K562 (cell line): ENCODE data around the gene UMAD1. TPM values are rescaled to one million over a fixed set of nuclear protein-coding genes. Genes with fewer than 3 reads are reported as not detected.

Experiments
- ATAC-seq: fragments of 200-7000 bp; cut with Tn5 transposase; 3 replicates; pipeline ENCODE4 v1.9.1; 2020; ENCODE audit warnings: moderate library complexity
- BruUV-seq: library from RNA; stranded (reverse); fragments of 400-500 nt; replicated peaks from 2 replicates; lab custom pipeline; 2021; lab: Mats Ljungman, UMichigan
- CTCF ChIA-PET: fragments of 300-600 bp; formaldehyde crosslinking; extraction: SDS; loops from one replicate; lab custom pipeline; 2021; ENCODE audit warnings: low intra/inter-chr PET ratio; lab: Yijun Ruan, JAX
- POLR2A ChIA-PET: fragments of 300-600, 350-650 bp; sonication (Branson Sonifier 250); formaldehyde crosslinking; extraction: SDS; loops from one replicate; lab custom pipeline; 2021; ENCODE audit warnings: antibody characterized with exemption, inconsistent platforms; lab: Yijun Ruan, JAX
- DNase-seq, 4 experiments: peaks; one replicate each; pipeline versions ENCODE4 v3.0.0 to v3.0.0-alpha.2; 2011 to 2018; ENCODE audit warnings: low spot score in 3 of 4, mixed read lengths in 3 of 4; ENCODE audit errors: extremely low read depth in 1 of 4
- FAIRE-seq: peaks from 2 replicates; lab custom pipeline; 2011; peaks lifted over from hg19 to GRCh38; lab: Jason Lieb, UNC
- H2AFZ ChIP-seq: 2 replicates; pipeline ENCODE4 v1.6.0; 2011; ENCODE audit warnings: low read depth, low read length, control low read depth, inconsistent platforms
- H3K27ac ChIP-seq: fragments of 200-600 bp; 3 replicates; pipeline ENCODE4 v1.8.0; 2011; ENCODE audit warnings: low read depth, mild to moderate bottlenecking, control low read depth, inconsistent platforms, low read length, moderate library complexity, mixed read lengths; ENCODE audit errors: extremely low read depth
- H3K27me3 ChIP-seq, 2 experiments: fragments of 300-600 bp in 1 of 2; 2 replicates in 1 of 2; 3 replicates in 1 of 2; pipeline versions ENCODE4 v1.6.0 to v1.8.0; 2011; ENCODE audit warnings: inconsistent platforms in 2 of 2, low read length in 2 of 2, mild to moderate bottlenecking in 1 of 2, mixed read lengths in 1 of 2, moderate library complexity in 1 of 2; ENCODE audit not compliant: control insufficient read depth in 2 of 2, insufficient read depth in 2 of 2
- H3K36me3 ChIP-seq: fragments of 300-600 bp; 3 replicates; pipeline ENCODE4 v1.8.0; 2011; ENCODE audit warnings: mild to moderate bottlenecking, low read length, inconsistent platforms; ENCODE audit not compliant: control insufficient read depth, insufficient read depth
- H3K4me1 ChIP-seq, 2 experiments: fragments of 200-600 bp in 1 of 2; replicated peaks in 1 of 2; 2 replicates in 1 of 2; 3 replicates in 1 of 2; pipeline versions ENCODE4 v1.5.1 to v1.8.0; 2011; ENCODE audit warnings: inconsistent platforms in 2 of 2, low read length in 2 of 2, mild to moderate bottlenecking in 1 of 2, mixed read lengths in 1 of 2, moderate library complexity in 1 of 2; ENCODE audit not compliant: control insufficient read depth in 2 of 2, insufficient read depth in 2 of 2
- H3K4me2 ChIP-seq: 2 replicates; pipeline ENCODE4 v1.6.1; 2011; ENCODE audit warnings: low read length, control low read depth, inconsistent platforms, mixed read lengths; ENCODE audit not compliant: insufficient read depth
- H3K4me3 ChIP-seq: fragments of 200-600 bp; sonication (generic), shearing (Covaris generic); 2 replicates; pipeline ENCODE4 v1.5.1; 2016; ENCODE audit warnings: control low read depth, inconsistent platforms
- H3K79me2 ChIP-seq: fragments of 200-600 bp; 3 replicates; pipeline ENCODE4 v1.8.0; 2011; ENCODE audit warnings: low read length, inconsistent platforms; ENCODE audit not compliant: control insufficient read depth, insufficient read depth
- H3K9ac ChIP-seq, 2 experiments: 2 replicates each; pipeline versions ENCODE4 v1.6.0 to v1.6.1; 2011; ENCODE audit warnings: low read depth in 2 of 2, low read length in 2 of 2, control low read depth in 1 of 2, inconsistent platforms in 1 of 2, mild to moderate bottlenecking in 1 of 2, mixed read lengths in 1 of 2; ENCODE audit not compliant: insufficient read depth in 1 of 2
- H3K9me1 ChIP-seq: one replicate; pipeline ENCODE4 v1.6.0; 2011; ENCODE audit warnings: inconsistent platforms, mild to moderate bottlenecking, low read length, moderate library complexity; ENCODE audit not compliant: control insufficient read depth, insufficient read depth
- H3K9me3 ChIP-seq: replicated peaks from 2 replicates; pipeline ENCODE4 v1.5.1; 2011; ENCODE audit warnings: low read depth, low read length, inconsistent platforms; ENCODE audit not compliant: control insufficient read depth, insufficient read depth
- H4K20me1 ChIP-seq: replicated peaks from 2 replicates; pipeline ENCODE4 v1.6.1; 2011; ENCODE audit warnings: low read length, inconsistent platforms, mixed read lengths; ENCODE audit not compliant: control insufficient read depth, insufficient read depth
- DMBX1 ChIP-seq: fragments of 250-450 bp; sonication (Bioruptor Pico); IDR thresholded peaks from 2 replicates; pipeline ENCODE4 v1.8.0; 2022; ENCODE audit warnings: inconsistent platforms, mild to moderate bottlenecking, moderate library complexity, borderline replicate concordance
- HMGN3 ChIP-seq: IDR thresholded peaks from 2 replicates; pipeline ENCODE4 v1.6.1; 2011; ENCODE audit warnings: borderline replicate concordance, low read depth, mild to moderate bottlenecking, mixed read lengths, low read length; ENCODE audit not compliant: insufficient read length; ENCODE audit errors: extremely low read depth
- JUN ChIP-seq, 2 experiments: sonication (generic) in 1 of 2; formaldehyde crosslinking in 1 of 2; IDR thresholded peaks; 2 replicates each; pipeline versions ENCODE4 v1.6.1 to v1.8.0; 2012 to 2022; ENCODE audit warnings: borderline replicate concordance in 2 of 2, mild to moderate bottlenecking in 2 of 2, improper control_type of control experiment in 1 of 2, low read depth in 1 of 2, low read length in 1 of 2, missing genetic modification reagents in 1 of 2
- LCOR ChIP-seq: sonication (generic); formaldehyde crosslinking; IDR thresholded peaks from 2 replicates; pipeline ENCODE4 v1.8.0; 2022; ENCODE audit warnings: mild to moderate bottlenecking, missing genetic modification reagents
- MYC ChIP-seq, 2 experiments: fragments of 250-450 bp in 1 of 2; sonication (Bioruptor Pico) in 1 of 2; IDR thresholded peaks; 2 replicates each; pipeline versions ENCODE4 v1.5.1 to v1.6.1; 2012 to 2021; ENCODE audit warnings: low read depth in 2 of 2, borderline replicate concordance in 1 of 2, improper control_type of control experiment in 1 of 2, low read length in 1 of 2, mild to moderate bottlenecking in 1 of 2, moderate library complexity in 1 of 2
- POU5F1 ChIP-seq: fragments of 150-350 bp; IDR thresholded peaks from 2 replicates; pipeline ENCODE4 v1.6.1; 2014; ENCODE audit warnings: borderline replicate concordance, low read length, low read depth, mild to moderate bottlenecking; ENCODE audit not compliant: partially characterized antibody
- RFX5 ChIP-seq: IDR thresholded peaks from 2 replicates; pipeline ENCODE4 v1.6.1; 2011; ENCODE audit warnings: low read depth, mild to moderate bottlenecking, improper control_type of control experiment, low read length
- SMARCE1 ChIP-seq: fragments of 450-650 bp; IDR thresholded peaks from 2 replicates; pipeline ENCODE4 v1.7.1; 2016; ENCODE audit warnings: mild to moderate bottlenecking
- TSC22D4 ChIP-seq: fragments of 450-650 bp; IDR thresholded peaks from 2 replicates; pipeline ENCODE4 v1.6.1; 2016; ENCODE audit warnings: missing genetic modification characterization, missing biosample characterization, control low read depth
- UBTF ChIP-seq, 2 experiments: IDR thresholded peaks; 2 replicates each; pipeline ENCODE4 v1.6.1; 2012; ENCODE audit warnings: improper control_type of control experiment in 2 of 2, low read depth in 2 of 2, low read length in 2 of 2, borderline replicate concordance in 1 of 2
- ZEB2 ChIP-seq: fragments of 450-650 bp; IDR thresholded peaks from 2 replicates; pipeline ENCODE4 v1.6.1; 2016
- ZNF121 ChIP-seq: sonication (generic); formaldehyde crosslinking; conservative IDR thresholded peaks from 2 replicates; pipeline ENCODE4 v1.8.0; 2022; ENCODE audit warnings: missing genetic modification reagents
- ZNF589 ChIP-seq: fragments of 200-800 bp; sonication (Bioruptor generic); IDR thresholded peaks from 2 replicates; pipeline ENCODE4 v1.6.1; 2016; ENCODE audit warnings: low read depth, missing genetic modification characterization, missing compliant biosample characterization
- ZNF668 ChIP-seq: fragments of 250-450 bp; sonication (Bioruptor Pico); IDR thresholded peaks from 2 replicates; pipeline ENCODE4 v1.8.0; 2022; ENCODE audit warnings: mild to moderate bottlenecking, inconsistent platforms
- WGBS: fragments of 100-300 bp; shearing (Covaris generic); methylation state at CpG from one replicate; pipeline ENCODE4 v1.1.6; 2016; ENCODE audit warnings: low coverage, mixed read lengths; ENCODE audit not compliant: insufficient coverage; ENCODE audit errors: missing lambda C conversion rate; 5-methylcytosine and 5-hydroxymethylcytosine counted together
- in situ Hi-C: fragments of 300-500 bp; cut with MboI; formaldehyde crosslinking; loops from 4 replicates; pipeline ENCODE4 v1.15.0; 2018; ENCODE audit warnings: inconsistent platforms, mixed read lengths
- intact Hi-C: fragments of 100-400 bp; cut with micrococcal nuclease; formaldehyde crosslinking; loops from 2 replicates; pipeline ENCODE4 v1.14.2; 2022
- polyA plus RNA-seq, 8 experiments: library from polyadenylated mRNA; depleted of rRNA in 4 of 8; stranded (reverse) in 5 of 8; unstranded in 3 of 8; fragments of >200 nt; fragmentation: Nextera tagmentation in 2 of 8; fragmentation: Illumina TruSeq in 1 of 8; extraction: Ambion mirVana in 2 of 8; extraction: Trizol in 1 of 8; gene quantifications; 2 replicates each; pipeline versions ENCODE4 v1.2.1 to v1.2.3, GENCODE V29; 2011 to 2014; ENCODE audit warnings: inconsistent platforms in 1 of 8, missing spikeins in 1 of 8
- total RNA-seq, 7 experiments: library from RNA; depleted of rRNA in 6 of 7; stranded (reverse); fragments of >200 nt in 6 of 7; fragmentation: Illumina TruSeq in 2 of 7; extraction: Trizol in 2 of 7; gene quantifications; 2 replicates each; pipeline versions ENCODE4 v1.2.1 to v1.2.3, GENCODE V29; 2011 to 2021; ENCODE audit warnings: low replicate concordance in 1 of 7

Gene UMAD1
- total and polyA plus RNA-seq, 9 of the 15 experiments (the other 6 are each of a cell fraction or from before 2014, with no cell fraction given): 9.0 to 26.7 (median 13.3) TPM

- CTCF ChIA-PET: no interaction called here
- FAIRE-seq: no peak
- Histone ChIP-seq H3K27ac (no peak overlapping the region), H3K9me3 (no peaks in the 10 kb centered on the region), H3K9ac (no peak overlapping the region)
- 57% methylated on average over 4 of the region's 4 CpGs for WGBS
- intact Hi-C loops: no loop called here
- TF ChIP-seq ZNF121 (CRISPR knock-in tag): no peak
- no peak for TF ChIP-seq SMARCE1
- TF ChIP-seq JUN (IDR thresholded peaks at IDR 0.05; ENCODE audit: borderline replicate concordance, low read depth, low read length): no peak
- TF ChIP-seq JUN (CRISPR knock-in tag; IDR thresholded peaks at IDR 0.05; ENCODE audit: borderline replicate concordance): no peak
- TF ChIP-seq ZNF668 (CRISPR knock-in tag): no peak
- TF ChIP-seq TSC22D4 (tag): no peak
- no peak for TF ChIP-seq RFX5
- TF ChIP-seq, all 486 proteins: peak for 0
- Histone ChIP-seq H3K36me3 (no peaks in the 10 kb centered on the region), H4K20me1 (no peaks in the 10 kb centered on the region), H3K9me1 (no peaks in the 10 kb centered on the region), H3K4me1 (no peaks in the 10 kb centered on the region), H2AFZ (no peak overlapping the region), H3K4me2 (no peak overlapping the region), H3K27me3 (no peaks in the 10 kb centered on the region), H3K79me2 (no peaks in the 10 kb centered on the region), H3K4me3 (no peak overlapping the region)
- DNase-seq (no peak), ATAC-seq (no peak)
- BruUV-seq: no TSS peak
- POLR2A ChIA-PET: interaction anchor here (1.4 to 1.9 kb wide), 2 partner anchors 10 to 11 kb away, joined by 5 read pairs; partner anchors contain the start of gene RPA3
- in situ Hi-C loops: no loop called here
Observed at GRCh38 chr7:7707806-7708205, 67.3 kb downstream of the UMAD1 start.

GRCh38 chr7:7709291-7709690 is 68.7 kb downstream of the UMAD1 start:
- Histone ChIP-seq H3K9me3 (no peaks in the 10 kb centered on the region), H3K9ac (no peak overlapping the region), H4K20me1 (no peaks in the 10 kb centered on the region), H3K4me3 (no peak overlapping the region), H2AFZ (no peak overlapping the region), H3K9me1 (no peaks in the 10 kb centered on the region), H3K27me3 (no peaks in the 10 kb centered on the region), H3K79me2 (no peaks in the 10 kb centered on the region), H3K27ac (no peak overlapping the region), H3K4me1 (no peaks in the 10 kb centered on the region), H3K4me2 (no peak overlapping the region), H3K36me3 (no peaks in the 10 kb centered on the region)
- no peak for ATAC-seq
- ChIA-PET CTCF (no interaction called here), POLR2A (interaction anchor here (0.5 to 1.9 kb wide), 2 partner anchors 12 to 209 kb away, joined by 3 to 5 read pairs; no protein-coding TSS in a partner anchor)
- no peak for DNase-seq
- in situ Hi-C loops: no loop called here
- WGBS: 23% methylated on average over 3 of the region's 3 CpGs
- no TSS peak for BruUV-seq
- intact Hi-C loops: no loop called here
- no peak for FAIRE-seq
- no peak for TF ChIP-seq POU5F1
- no peak for TF ChIP-seq DMBX1 (CRISPR knock-in tag)
- TF ChIP-seq ZEB2: no peak
- no peak for TF ChIP-seq LCOR (CRISPR knock-in tag)
- no peak for TF ChIP-seq ZNF589 (CRISPR knock-in tag)
- no peak for TF ChIP-seq MYC (IDR thresholded peaks at IDR 0.05; ENCODE audit: low read depth, low read length)
- no peak for TF ChIP-seq MYC (CRISPR knock-in tag; IDR thresholded peaks at IDR 0.05; ENCODE audit: borderline replicate concordance, low read depth)
- no peak for TF ChIP-seq UBTF (IDR thresholded peaks at IDR 0.05; ENCODE audit: borderline replicate concordance in 1 of 2, low read depth in 2 of 2, low read length in 2 of 2)
- TF ChIP-seq HMGN3: no peak
